HepG2 (cell line): ENCODE results near the gene RPS6KA5. TPM values are rescaled to one million over a fixed set of nuclear protein-coding genes. Genes with fewer than 3 reads are reported as not detected.
A peak's percentile ranks its signal among the peaks of the same experiment; 100 is the strongest.
"Not testable (repeated sequence)": the region's sequence is repeated elsewhere in the genome, so short reads cannot be mapped to it uniquely, and the experiment has no call there.

Source experiments
- ATAC-seq: fragments of 200-7000 bp; cut with Tn5 transposase; 3 replicates; pipeline ENCODE4 v1.9.1; 2020; ENCODE audit warnings: mild to moderate bottlenecking, moderate library complexity
- BruUV-seq: library from RNA; stranded (reverse); fragments of 400-500 nt; replicated peaks from 2 replicates; lab custom pipeline; 2021; lab: Mats Ljungman, UMichigan
- CTCF ChIA-PET: fragments of 300-600 bp; formaldehyde crosslinking; extraction: SDS; loops from one replicate; lab custom pipeline; 2021; ENCODE audit warnings: low total read pairs, inconsistent platforms, low intra/inter-chr PET ratio; lab: Yijun Ruan, JAX
- POLR2A ChIA-PET: fragments of 350-600 bp; sonication (Branson Sonifier 250); formaldehyde crosslinking; loops from one replicate; lab custom pipeline; 2020; ENCODE audit warnings: antibody characterized with exemption, inconsistent platforms; lab: Yijun Ruan, JAX
- DNase-seq: peaks from one replicate; pipeline ENCODE4 v3.0.0-alpha.2; 2015; ENCODE audit warnings: low spot score
- FAIRE-seq: peaks from 3 replicates; lab custom pipeline; 2011; peaks lifted over from hg19 to GRCh38; lab: Jason Lieb, UNC
- H2AFZ ChIP-seq: one replicate; pipeline ENCODE4 v1.6.1; 2011; ENCODE audit warnings: low read length, inconsistent platforms
- H3K27ac ChIP-seq: fragments of 300-600 bp; 3 replicates; pipeline ENCODE4 v1.8.0; 2011; ENCODE audit warnings: mixed run types, mild to moderate bottlenecking, mixed read lengths, low read length, inconsistent platforms; ENCODE audit not compliant: insufficient read depth; ENCODE audit errors: extremely low read length
- H3K27me3 ChIP-seq, 2 experiments: fragments of 200-600 bp in 1 of 2; 2 replicates in 1 of 2; 3 replicates in 1 of 2; pipeline versions ENCODE4 v1.6.0 to v1.8.0; 2011; ENCODE audit warnings: low read length in 2 of 2, mild to moderate bottlenecking in 2 of 2, moderate library complexity in 2 of 2, inconsistent platforms in 1 of 2; ENCODE audit not compliant: insufficient read depth in 2 of 2, control insufficient read depth in 1 of 2
- H3K36me3 ChIP-seq, 2 experiments: fragments of 200-600 bp in 1 of 2; replicated peaks in 1 of 2; 2 replicates in 1 of 2; 3 replicates in 1 of 2; pipeline versions ENCODE4 v1.5.1 to v1.8.0; 2011; ENCODE audit warnings: low read length in 2 of 2, inconsistent platforms in 1 of 2; ENCODE audit not compliant: insufficient read depth in 2 of 2, control insufficient read depth in 1 of 2
- H3K4me1 ChIP-seq: 2 replicates; pipeline ENCODE4 v1.5.1; 2012; ENCODE audit warnings: low read length, inconsistent platforms; ENCODE audit not compliant: insufficient read depth
- H3K4me2 ChIP-seq: 2 replicates; pipeline ENCODE4 v1.6.0; 2011; ENCODE audit warnings: low read depth, low read length, inconsistent platforms
- H3K4me3 ChIP-seq, 3 experiments: fragments of 200-600 bp in 1 of 3; sonication (generic), shearing (Covaris generic) in 1 of 3; replicated peaks in 1 of 3; 2 replicates each; pipeline ENCODE4 v1.5.1; 2011 to 2016; ENCODE audit warnings: low read length in 3 of 3, inconsistent platforms in 2 of 3, low read depth in 2 of 3, mild to moderate bottlenecking in 2 of 3, control low read depth in 1 of 3, mixed read lengths in 1 of 3; ENCODE audit not compliant: insufficient read depth in 1 of 3
- H3K79me2 ChIP-seq: one replicate; pipeline ENCODE4 v1.6.1; 2011; ENCODE audit warnings: low read length, inconsistent platforms; ENCODE audit not compliant: insufficient read depth
- H3K9ac ChIP-seq: 2 replicates; pipeline ENCODE4 v1.6.0; 2011; ENCODE audit warnings: mild to moderate bottlenecking, low read depth, low read length, inconsistent platforms; ENCODE audit not compliant: insufficient read depth
- H3K9me3 ChIP-seq: 2 replicates; pipeline ENCODE4 v1.5.1; 2012; ENCODE audit warnings: mild to moderate bottlenecking, low read length
- H4K20me1 ChIP-seq: 2 replicates; pipeline ENCODE4 v1.6.0; 2011; ENCODE audit warnings: inconsistent platforms, mild to moderate bottlenecking, low read length, moderate library complexity; ENCODE audit not compliant: insufficient read depth
- CHCHD3 ChIP-seq: sonication (generic); formaldehyde crosslinking; IDR thresholded peaks from 2 replicates; pipeline ENCODE4 v1.8.0; 2022; ENCODE audit warnings: mild to moderate bottlenecking, missing genetic modification reagents, moderate library complexity
- NPAS2 ChIP-seq: sonication (generic); formaldehyde crosslinking; IDR thresholded peaks from 2 replicates; pipeline ENCODE4 v1.8.0; 2022; ENCODE audit warnings: mild to moderate bottlenecking, missing genetic modification reagents, borderline replicate concordance
- PAWR ChIP-seq: sonication (generic); formaldehyde crosslinking; IDR thresholded peaks from 2 replicates; pipeline ENCODE4 v1.4.0; 2020; ENCODE audit warnings: missing genetic modification reagents, mild to moderate bottlenecking, borderline replicate concordance
- PITX1 ChIP-seq: sonication (generic); formaldehyde crosslinking; IDR thresholded peaks from 2 replicates; pipeline ENCODE4 v1.5.1; 2020; ENCODE audit warnings: mild to moderate bottlenecking, missing genetic modification reagents
- REST ChIP-seq, 2 experiments: IDR thresholded peaks; 2 replicates each; pipeline ENCODE4 v1.6.1; 2011 to 2012; ENCODE audit warnings: low read length in 2 of 2, borderline replicate concordance in 1 of 2, low read depth in 1 of 2, mild to moderate bottlenecking in 1 of 2, moderate library complexity in 1 of 2
- SETDB1 ChIP-seq: sonication (generic); formaldehyde crosslinking; IDR thresholded peaks from 2 replicates; pipeline ENCODE4 v1.5.1; 2020; ENCODE audit warnings: missing genetic modification reagents, mild to moderate bottlenecking, borderline replicate concordance
- SSRP1 ChIP-seq: IDR thresholded peaks from 2 replicates; pipeline ENCODE4 v1.6.1; 2016; ENCODE audit warnings: control low read depth
- TBX3 ChIP-seq: fragments of 450-650 bp; IDR thresholded peaks from 2 replicates; pipeline ENCODE4 v1.6.1; 2017; ENCODE audit warnings: antibody characterized with exemption, mild to moderate bottlenecking, inconsistent platforms, borderline replicate concordance
- THRA ChIP-seq: sonication (generic); formaldehyde crosslinking; IDR thresholded peaks from 2 replicates; pipeline ENCODE4 v1.4.0; 2020; ENCODE audit warnings: missing genetic modification reagents, borderline replicate concordance
- ZKSCAN8 ChIP-seq: IDR thresholded peaks from 2 replicates; pipeline ENCODE4 v1.6.1; 2016; ENCODE audit warnings: borderline replicate concordance, missing genetic modification reagents, missing compliant biosample characterization
- ZNF33B ChIP-seq: sonication (generic); formaldehyde crosslinking; IDR thresholded peaks from 2 replicates; pipeline ENCODE4 v1.5.1; 2020; ENCODE audit warnings: mild to moderate bottlenecking, missing genetic modification reagents
- ZNF343 ChIP-seq: sonication (generic); formaldehyde crosslinking; IDR thresholded peaks from 2 replicates; pipeline ENCODE4 v1.4.0; 2020; ENCODE audit warnings: mild to moderate bottlenecking, missing genetic modification reagents
- ZNF441 ChIP-seq: sonication (generic); formaldehyde crosslinking; IDR thresholded peaks from 2 replicates; pipeline ENCODE4 v1.7.0; 2021; ENCODE audit warnings: missing genetic modification reagents, borderline replicate concordance
- ZNF766 ChIP-seq: sonication (generic); formaldehyde crosslinking; IDR thresholded peaks from 2 replicates; pipeline ENCODE4 v1.5.0; 2020; ENCODE audit warnings: missing genetic modification reagents, borderline replicate concordance
- ZSCAN30 ChIP-seq: sonication (generic); formaldehyde crosslinking; IDR thresholded peaks from 2 replicates; pipeline ENCODE4 v1.5.0; 2020; ENCODE audit warnings: mild to moderate bottlenecking, missing genetic modification reagents
- WGBS: methylation state at CpG from one replicate; pipeline ENCODE4 v1.1.6; 2017; ENCODE audit warnings: low lambda C conversion rate; 5-methylcytosine and 5-hydroxymethylcytosine counted together
- in situ Hi-C: cut with HindIII; loops from 2 replicates; pipeline ENCODE4 v1.10.0; 2017; ENCODE audit warnings: low pct_unique_long_range_greater_than_20kb; ENCODE audit not compliant: extremely low pct_ligation_motif_present
- intact Hi-C: fragments of 100-400 bp; cut with micrococcal nuclease; formaldehyde crosslinking; loops from one replicate; pipeline ENCODE4 v1.10.0; 2022; ENCODE audit not compliant: unreplicated experiment
- polyA plus RNA-seq, 8 experiments: library from polyadenylated mRNA; depleted of rRNA in 3 of 8; stranded (reverse) in 7 of 8; unstranded in 1 of 8; fragments of >200 nt; fragmentation: Illumina TruSeq in 4 of 8; extraction: Trizol in 4 of 8; gene quantifications; 2 replicates each; pipeline versions ENCODE4 v1.2.1 to v1.2.3, GENCODE V29; 2011 to 2016; ENCODE audit warnings: low read depth in 4 of 8, missing spikeins in 1 of 8, mixed read lengths in 1 of 8; ENCODE audit not compliant: insufficient read depth in 1 of 8
- total RNA-seq, 5 experiments: library from RNA; depleted of rRNA; stranded (reverse); fragments of >200 nt; fragmentation: Illumina TruSeq; extraction: Trizol; gene quantifications; 2 replicates each; pipeline ENCODE4 v1.2.3, GENCODE V29; 2016; ENCODE audit warnings: low read depth in 1 of 5

Gene RPS6KA5
- total and polyA plus RNA-seq, 2 of the 13 experiments (the other 11 are each of a cell fraction or from before 2014, with no cell fraction given), result 0.50 to 0.58 TPM

GRCh38 chr14:90823542-90823941 lies 236.9 kb downstream of the RPS6KA5 start:
- H3K9ac ChIP-seq, H3K27me3 ChIP-seq, H2AFZ ChIP-seq, H3K4me2 ChIP-seq, POLR2A ChIA-PET, CTCF ChIA-PET, ATAC-seq, DNase-seq, intact Hi-C loops, H3K36me3 ChIP-seq, H3K9me3 ChIP-seq, H4K20me1 ChIP-seq, FAIRE-seq, in situ Hi-C loops, H3K27ac ChIP-seq, H3K79me2 ChIP-seq, H3K4me3 ChIP-seq, BruUV-seq: not testable (repeated sequence)
- TF ChIP-seq SETDB1, result 0 out of 2 replicates have a peak, but pooled peaks have one; percentile 53
- WGBS, result 17% methylated on average over 4 of the region's 4 CpGs
- peaks cover 14% of the 10 kb centered on the region for H3K4me1 ChIP-seq

GRCh38 chr14:90820958-90821357 lies 239.5 kb downstream of the RPS6KA5 start:
- Histone ChIP-seq H3K4me1 (peaks cover 11% of the 10 kb centered on the region), H2AFZ (no peak overlapping the region), H3K27ac (no peak overlapping the region), H3K4me3 (no peak overlapping the region), H3K36me3 (no peaks in the 10 kb centered on the region), H3K9me3 (peaks cover 10% of the 10 kb centered on the region; the same call in 1 of the 2 replicates), H3K4me2 (no peak overlapping the region), H4K20me1 (no peaks in the 10 kb centered on the region), H3K9ac (no peak overlapping the region), H3K79me2 (no peaks in the 10 kb centered on the region), H3K27me3 (no peaks in the 10 kb centered on the region; a peak in 1 of 5 replicates)
- BruUV-seq, result no TSS peak
- DNase-seq (no peak), FAIRE-seq (no peak), ATAC-seq (no peak)
- WGBS, result 67% methylated on average over 9 of the region's 11 CpGs
- in situ Hi-C loops (no loop called here), intact Hi-C loops (no loop called here)
- ChIA-PET POLR2A (no interaction called here), CTCF (no interaction called here)
- no peak for TF ChIP-seq SSRP1
- no peak for TF ChIP-seq ZNF343 (CRISPR knock-in tag)
- TF ChIP-seq REST (IDR thresholded peaks at IDR 0.05; ENCODE audit: borderline replicate concordance in 1 of 2, low read depth in 1 of 2, low read length in 2 of 2), result no peak
- no peak for TF ChIP-seq ZSCAN30
- TF ChIP-seq ZKSCAN8, result no peak
- no peak for TF ChIP-seq TBX3
- no peak for TF ChIP-seq PITX1 (CRISPR knock-in tag)
- no peak for TF ChIP-seq CHCHD3 (CRISPR knock-in tag)
- TF ChIP-seq PAWR (CRISPR knock-in tag), result no peak
- no peak for TF ChIP-seq NPAS2
- TF ChIP-seq ZNF766 (CRISPR knock-in tag), result no peak
- TF ChIP-seq ZNF33B (CRISPR knock-in tag), result no peak
- TF ChIP-seq THRA (CRISPR knock-in tag), result no peak
- no peak for TF ChIP-seq ZNF441
